Skin epidermis (tissue), 12 donors: ENCODE measurements around the gene TRAPPC2B.
"Not testable (repeated sequence)": the region's sequence is repeated elsewhere in the genome, so short reads cannot be mapped to it uniquely, and the experiment has no call there.

ENCODE experiments used
- H3K27ac ChIP-seq, 21 experiments: fragments of 200-600 bp; sonication (generic) in 11 of 21; one replicate each; pipeline ENCODE4 v1.5.0; 2020; ENCODE audit warnings: mild to moderate bottlenecking in 3 of 21, inconsistent platforms in 2 of 21, moderate library complexity in 2 of 21
- H3K4me3 ChIP-seq, 7 experiments: fragments of 200-600 bp; sonication (generic) in 2 of 7; one replicate each; pipeline ENCODE4 v1.5.0; 2020; ENCODE audit warnings: inconsistent platforms in 2 of 7, mild to moderate bottlenecking in 2 of 7, moderate library complexity in 1 of 7

The TRAPPC2B gene

GRCh38 chr19:57363688-57364181 lies 384 bp downstream of the TRAPPC2B start:
- peak overlapping the region; percentile 82 to 97 (median 92) for H3K27ac ChIP-seq

GRCh38 chr19:57366776-57367175 lies 3.4 kb downstream of the TRAPPC2B start:
- Histone ChIP-seq H3K4me3 (no peak overlapping the region), H3K27ac (no peak overlapping the region)

More at GRCh38 chr19:57363688-57364181, 384 bp downstream of the TRAPPC2B start:
- H3K4me3 ChIP-seq: peak overlapping the region; percentile 73 to 95 (median 82)

- no peak overlapping the region for H3K4me3 ChIP-seq
These were observed 10.8 kb downstream of the TRAPPC2B start for GRCh38 chr19:57374179-57374578.

GRCh38 chr19:57374647-57375046 lies 11.3 kb downstream of the TRAPPC2B start:
- not testable (repeated sequence) for H3K27ac ChIP-seq, H3K4me3 ChIP-seq

More at GRCh38 chr19:57374179-57374578, 10.8 kb downstream of the TRAPPC2B start:
- no peak overlapping the region for H3K27ac ChIP-seq

- Histone ChIP-seq H3K27ac (no peak overlapping the region), H3K4me3 (no peak overlapping the region)
These were observed 12.8 kb downstream of the TRAPPC2B start for GRCh38 chr19:57376151-57376550.

GRCh38 chr19:57377498-57378146 lies 14.3 kb downstream of the TRAPPC2B start:
- H3K4me3 ChIP-seq: no peak overlapping the region
- no peak overlapping the region for H3K27ac ChIP-seq

- H3K27ac ChIP-seq: no peak overlapping the region
- no peak overlapping the region for H3K4me3 ChIP-seq
These were observed 17.6 kb downstream of the TRAPPC2B start for GRCh38 chr19:57380923-57381322.

- Histone ChIP-seq H3K4me3 (no peak overlapping the region), H3K27ac (no peak overlapping the region)
These were observed 19.6 kb downstream of the TRAPPC2B start for GRCh38 chr19:57382806-57383488.

GRCh38 chr19:57389194-57389729 lies 25.9 kb downstream of the TRAPPC2B start:
- Histone ChIP-seq H3K4me3 (peak overlapping the region; percentile 67 to 88 (median 76)), H3K27ac (peak overlapping the region in 20 of 21 experiments; percentile 22 to 96 (median 88))

GRCh38 chr19:57389730-57390598 lies 26.6 kb downstream of the TRAPPC2B start, which contains the start of gene ZNF548:
TSS of gene ZNF548 (plus strand) at chr19:57389854. CDS start at chr19:57390100, 246 bp downstream.
- peak within 1 kb of the TSS; percentile 36 to 96 (median 90) for H3K27ac ChIP-seq
- H3K4me3 ChIP-seq: peak within 1 kb of the TSS; percentile 67 to 88 (median 76)

GRCh38 chr19:57395710-57396109 lies 32.4 kb downstream of the TRAPPC2B start:
- no peak overlapping the region for H3K27ac ChIP-seq
- H3K4me3 ChIP-seq: no peak overlapping the region

GRCh38 chr19:57398868-57399267 lies 35.5 kb downstream of the TRAPPC2B start:
- Histone ChIP-seq H3K4me3 (no peak overlapping the region), H3K27ac (no peak overlapping the region)

GRCh38 chr19:57403737-57404563 lies 40.6 kb downstream of the TRAPPC2B start:
- Histone ChIP-seq H3K27ac (no peak overlapping the region), H3K4me3 (no peak overlapping the region)

GRCh38 chr19:57406516-57407123 lies 43.3 kb downstream of the TRAPPC2B start:
- Histone ChIP-seq H3K27ac (no peak overlapping the region), H3K4me3 (no peak overlapping the region)

GRCh38 chr19:57410877-57411671 lies 47.7 kb downstream of the TRAPPC2B start, which contains the start of gene ZNF17:
TSS of gene ZNF17 (plus strand) at chr19:57411161. CDS start at chr19:57413616, 2,455 bp downstream.
- H3K27ac ChIP-seq: peak within 1 kb of the TSS in 19 of 21 experiments; percentile 36 to 89 (median 74)

More at GRCh38 chr19:57410877-57411671, 47.7 kb downstream of the TRAPPC2B start, which contains the start of gene ZNF17:
- peak within 1 kb of the TSS; percentile 54 to 98 (median 91) for H3K4me3 ChIP-seq
